ENCODE measurements around the gene FAM3A. TPM values are rescaled to one million over a fixed set of nuclear protein-coding genes. Genes with fewer than 3 reads are reported as not detected.
A peak's percentile ranks its signal among the peaks of the same experiment; 100 is the strongest.

FAM3A gene
- total and polyA plus RNA-seq, 2 donors (not counting 1 experiment from before 2014, with no cell fraction given), result 17.3 to 30.2 TPM

DNA sequence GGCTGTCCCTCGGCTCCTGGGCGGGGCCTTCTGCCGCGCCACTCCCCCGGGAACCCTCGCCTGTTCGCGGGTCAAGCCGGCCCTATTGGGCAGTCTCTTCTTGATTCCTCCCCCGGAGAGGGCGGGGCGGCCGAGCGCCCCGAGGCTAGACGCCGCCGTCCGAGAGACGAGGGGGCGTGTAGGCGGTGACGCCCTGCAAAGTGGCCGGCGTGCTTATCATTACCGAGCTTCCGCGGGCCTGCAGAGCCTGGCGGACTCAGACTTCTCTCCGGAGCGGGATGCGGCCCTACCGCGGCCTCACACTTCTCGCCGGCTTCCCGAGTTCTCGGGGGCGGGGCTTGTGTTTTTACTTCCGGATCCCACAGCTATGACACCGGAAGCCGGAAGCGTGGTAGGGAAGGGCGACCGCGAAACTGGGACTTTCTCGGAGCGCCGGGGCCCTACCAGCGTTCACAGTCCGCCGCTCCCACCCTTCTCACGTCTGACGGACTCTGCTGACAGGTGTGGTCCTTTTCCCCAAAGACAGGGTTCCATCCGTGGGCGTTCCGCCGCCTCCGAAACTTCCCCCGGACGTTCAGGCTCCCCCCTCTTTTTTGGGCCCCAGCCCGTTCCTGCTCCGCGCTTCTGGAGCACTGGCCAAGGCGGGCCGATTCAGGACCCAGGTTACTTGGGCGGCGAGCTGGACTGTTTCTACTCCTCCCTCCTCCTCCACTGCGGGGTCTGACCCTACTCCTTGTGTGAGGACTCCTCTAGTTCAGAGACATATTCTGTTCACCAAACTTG is 31.4 kb upstream of the FAM3A start, which contains the start of gene IKBKG:
Gene IKBKG, plus strand, starts transcription at position 376 of the 783 bp plus-strand sequence. CDS start 4,383 bp downstream, outside the sequence.
- peaks cover 5% of the 10 kb centered on the region for H3K36me3 ChIP-seq (ENCODE audit: control insufficient read depth, insufficient read depth, low read length)
- H3K27ac ChIP-seq (ENCODE audit: insufficient read depth, low read length), result peak within 1 kb of the TSS; percentile 97
- peak within 1 kb of the TSS; percentile 71 to 97 (median 77) for H3K4me3 ChIP-seq (replicated peaks in 1 of 4; ENCODE audit: control extremely low read depth in 1 of 4, insufficient read depth in 1 of 4, low read depth in 3 of 4, low read length in 4 of 4)
- H4K20me1 ChIP-seq (ENCODE audit: control insufficient read depth, extremely low read depth, insufficient read depth, low read length), result no peaks in the 10 kb centered on the region
- peaks cover 1% of the 10 kb centered on the region for H3K4me1 ChIP-seq (ENCODE audit: control insufficient read depth, extremely low read depth, insufficient read depth, low read length)
- H2AFZ ChIP-seq (ENCODE audit: low read length), result no peak within 1 kb of the TSS
- TF ChIP-seq, protein P1, sequence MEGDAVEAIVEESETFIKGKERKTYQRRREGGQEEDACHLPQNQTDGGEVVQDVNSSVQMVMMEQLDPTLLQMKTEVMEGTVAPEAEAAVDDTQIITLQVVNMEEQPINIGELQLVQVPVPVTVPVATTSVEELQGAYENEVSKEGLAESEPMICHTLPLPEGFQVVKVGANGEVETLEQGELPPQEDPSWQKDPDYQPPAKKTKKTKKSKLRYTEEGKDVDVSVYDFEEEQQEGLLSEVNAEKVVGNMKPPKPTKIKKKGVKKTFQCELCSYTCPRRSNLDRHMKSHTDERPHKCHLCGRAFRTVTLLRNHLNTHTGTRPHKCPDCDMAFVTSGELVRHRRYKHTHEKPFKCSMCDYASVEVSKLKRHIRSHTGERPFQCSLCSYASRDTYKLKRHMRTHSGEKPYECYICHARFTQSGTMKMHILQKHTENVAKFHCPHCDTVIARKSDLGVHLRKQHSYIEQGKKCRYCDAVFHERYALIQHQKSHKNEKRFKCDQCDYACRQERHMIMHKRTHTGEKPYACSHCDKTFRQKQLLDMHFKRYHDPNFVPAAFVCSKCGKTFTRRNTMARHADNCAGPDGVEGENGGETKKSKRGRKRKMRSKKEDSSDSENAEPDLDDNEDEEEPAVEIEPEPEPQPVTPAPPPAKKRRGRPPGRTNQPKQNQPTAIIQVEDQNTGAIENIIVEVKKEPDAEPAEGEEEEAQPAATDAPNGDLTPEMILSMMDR (conservative IDR thresholded peaks at IDR 0.05 in 1 of 2, IDR thresholded peaks at IDR 0.05 in 1 of 2; ENCODE audit: low read depth in 1 of 2, low read length in 2 of 2), result no peak
- no peak for TF ChIP-seq EZH2 (IDR thresholded peaks at IDR 0.05; ENCODE audit: low read length, missing control alignments)
- peak within 1 kb of the TSS; percentile 90 for H3K4me2 ChIP-seq (ENCODE audit: extremely low read depth, insufficient read depth, low read length)
- peak within 1 kb of the TSS; percentile 83 for H3K9ac ChIP-seq (ENCODE audit: insufficient read depth, low read length)
- DNase-seq (ENCODE audit: low read depth in 2 of 2), result peak; percentile 85 to 89
- H3K79me2 ChIP-seq (ENCODE audit: control insufficient read depth, insufficient read depth, low read length), result peaks cover 57% of the 10 kb centered on the region
- H3K9me3 ChIP-seq (ENCODE audit: control insufficient read depth, insufficient read depth, low read depth, low read length), result no peaks in the 10 kb centered on the region
- no peaks in the 10 kb centered on the region for H3K27me3 ChIP-seq (ENCODE audit: control insufficient read depth, insufficient read depth, low read length)

GRCh38 chrX:154546354-154547244 is 30.6 kb upstream of the FAM3A start, which contains the start of gene G6PD:
G6PD (minus strand) TSS chrX:154546846; CDS start chrX:154546155, 691 bp downstream.
- no peaks in the 10 kb centered on the region for H3K9me3 ChIP-seq (ENCODE audit: control insufficient read depth, insufficient read depth, low read depth, low read length)
- no peak within 1 kb of the TSS for H2AFZ ChIP-seq (ENCODE audit: low read length)
- DNase-seq (ENCODE audit: low read depth in 2 of 2), result peak; percentile 44 to 49
- H3K79me2 ChIP-seq (ENCODE audit: control insufficient read depth, insufficient read depth, low read length), result peaks cover 50% of the 10 kb centered on the region
- peak within 1 kb of the TSS; percentile 90 for H3K4me2 ChIP-seq (ENCODE audit: extremely low read depth, insufficient read depth, low read length)
- no peak for TF ChIP-seq EZH2 (IDR thresholded peaks at IDR 0.05; ENCODE audit: low read length, missing control alignments)
- TF ChIP-seq, protein P1 (conservative IDR thresholded peaks at IDR 0.05 in 1 of 2, IDR thresholded peaks at IDR 0.05 in 1 of 2; ENCODE audit: low read depth in 1 of 2, low read length in 2 of 2), result no peak
- peak within 1 kb of the TSS; percentile 71 to 97 (median 77) for H3K4me3 ChIP-seq (replicated peaks in 1 of 4; ENCODE audit: control extremely low read depth in 1 of 4, insufficient read depth in 1 of 4, low read depth in 3 of 4, low read length in 4 of 4)
- H3K4me1 ChIP-seq (ENCODE audit: control insufficient read depth, extremely low read depth, insufficient read depth, low read length), result peaks cover 8% of the 10 kb centered on the region
- peak within 1 kb of the TSS; percentile 83 for H3K9ac ChIP-seq (ENCODE audit: insufficient read depth, low read length)
- peak within 1 kb of the TSS; percentile 97 for H3K27ac ChIP-seq (ENCODE audit: insufficient read depth, low read length)
- no peaks in the 10 kb centered on the region for H3K27me3 ChIP-seq (ENCODE audit: control insufficient read depth, insufficient read depth, low read length)
- H3K36me3 ChIP-seq (ENCODE audit: control insufficient read depth, insufficient read depth, low read length), result peaks cover 5% of the 10 kb centered on the region
- H4K20me1 ChIP-seq (ENCODE audit: control insufficient read depth, extremely low read depth, insufficient read depth, low read length), result no peaks in the 10 kb centered on the region
